Measurements from ENCODE around the gene TAF15.

- TF ChIP-seq CTCF (IDR thresholded peaks at IDR 0.05) (no peak), POLR2A (IDR thresholded peaks at IDR 0.05) (no peak)
These were observed 14.0 kb upstream of the TAF15 start, which contains the start of gene MMP28 for GRCh38 chr17:35795007-35795870.

Data from testis (tissue), 2 donors.